HepG2 (cell line): Measurements from ENCODE around the gene CCNF. TPM values are rescaled to one million over a fixed set of nuclear protein-coding genes. Genes with fewer than 3 reads are reported as not detected.
A peak's percentile ranks its signal among the peaks of the same experiment; 100 is the strongest.

Experiments
- CREB1 ChIP-seq, 2 experiments: fragments of 450-650 bp in 1 of 2; IDR thresholded peaks; 2 replicates each; pipeline ENCODE4 v1.6.1; 2016 to 2017; ENCODE audit warnings: control low read depth in 1 of 2, mild to moderate bottlenecking in 1 of 2, missing compliant biosample characterization in 1 of 2, missing genetic modification characterization in 1 of 2
- IRF9 ChIP-seq: sonication (generic); formaldehyde crosslinking; IDR thresholded peaks from 2 replicates; pipeline ENCODE4 v1.8.0; 2022; ENCODE audit warnings: missing genetic modification reagents, mild to moderate bottlenecking, borderline replicate concordance
- KLF11 ChIP-seq: IDR thresholded peaks from 2 replicates; pipeline ENCODE4 v1.6.1; 2016; ENCODE audit warnings: missing compliant biosample characterization
- MAZ ChIP-seq, 2 experiments: sonication (generic) in 1 of 2; formaldehyde crosslinking in 1 of 2; IDR thresholded peaks; 2 replicates each; pipeline versions ENCODE4 v1.5.0 to v1.6.1; 2012 to 2020; ENCODE audit warnings: low read depth in 2 of 2, mild to moderate bottlenecking in 2 of 2, borderline replicate concordance in 1 of 2, improper control_type of control experiment in 1 of 2, low read length in 1 of 2, missing genetic modification reagents in 1 of 2, moderate library complexity in 1 of 2
- MXI1 ChIP-seq: IDR thresholded peaks from 3 replicates; pipeline ENCODE4 v1.6.1; 2012; ENCODE audit warnings: low read depth, low read length, inconsistent platforms, borderline replicate concordance
- NFKB2 ChIP-seq: sonication (generic); formaldehyde crosslinking; IDR thresholded peaks from 2 replicates; pipeline ENCODE4 v1.4.0; 2020; ENCODE audit warnings: missing genetic modification reagents, borderline replicate concordance
- PBX2 ChIP-seq: IDR thresholded peaks from 2 replicates; pipeline ENCODE4 v1.6.1; 2016; ENCODE audit warnings: control low read depth
- REXO4 ChIP-seq: sonication (generic); formaldehyde crosslinking; IDR thresholded peaks from 2 replicates; pipeline ENCODE4 v1.8.0; 2022; ENCODE audit warnings: missing genetic modification reagents, mild to moderate bottlenecking, borderline replicate concordance
- SRSF9 ChIP-seq: fragments of 200-400 bp; formaldehyde crosslinking; IDR thresholded peaks from 2 replicates; pipeline ENCODE4 v1.6.1; 2018; ENCODE audit warnings: borderline replicate concordance, mild to moderate bottlenecking, low read depth, low read length; ENCODE audit not compliant: insufficient read depth, poor library complexity, severe bottlenecking
- TCF12 ChIP-seq, 2 experiments: fragments of 450-650 bp in 1 of 2; sonication (generic) in 1 of 2; formaldehyde crosslinking in 1 of 2; IDR thresholded peaks; 2 replicates each; pipeline versions ENCODE4 v1.6.1 to v1.8.0; 2017 to 2022; ENCODE audit warnings: antibody characterized with exemption in 1 of 2, mild to moderate bottlenecking in 1 of 2, missing genetic modification reagents in 1 of 2, moderate library complexity in 1 of 2
- TFDP2 ChIP-seq: sonication (generic); formaldehyde crosslinking; IDR thresholded peaks from 2 replicates; pipeline ENCODE4 v1.4.0; 2020; ENCODE audit warnings: missing genetic modification reagents
- TIGD3 ChIP-seq: sonication (generic); formaldehyde crosslinking; IDR thresholded peaks from 2 replicates; pipeline ENCODE4 v1.5.1; 2020; ENCODE audit warnings: mild to moderate bottlenecking, missing genetic modification reagents, borderline replicate concordance
- TRIM22 ChIP-seq: fragments of 450-650 bp; IDR thresholded peaks from 2 replicates; pipeline ENCODE4 v1.6.1; 2017
- XRCC5 ChIP-seq: fragments of 200-400 bp; formaldehyde crosslinking; optimal IDR thresholded peaks from 2 replicates; pipeline ENCODE3; 2017; ENCODE audit warnings: mild to moderate bottlenecking, low read length
- ZHX1 ChIP-seq: sonication (generic); formaldehyde crosslinking; IDR thresholded peaks from 2 replicates; pipeline ENCODE4 v1.8.1; 2022; ENCODE audit warnings: low read depth, mild to moderate bottlenecking, missing genetic modification reagents
- ZNF207 ChIP-seq: fragments of 450-650 bp; IDR thresholded peaks from 2 replicates; pipeline ENCODE4 v1.6.1; 2016; ENCODE audit warnings: antibody characterized with exemption, borderline replicate concordance
- ZNF777 ChIP-seq: sonication (generic); formaldehyde crosslinking; IDR thresholded peaks from 2 replicates; pipeline ENCODE4 v1.4.0; 2020; ENCODE audit warnings: missing genetic modification reagents
- polyA plus RNA-seq, 8 experiments: library from polyadenylated mRNA; depleted of rRNA in 3 of 8; stranded (reverse) in 7 of 8; unstranded in 1 of 8; fragments of >200 nt; fragmentation: Illumina TruSeq in 4 of 8; extraction: Trizol in 4 of 8; gene quantifications; 2 replicates each; pipeline versions ENCODE4 v1.2.1 to v1.2.3, GENCODE V29; 2011 to 2016; ENCODE audit warnings: low read depth in 4 of 8, missing spikeins in 1 of 8, mixed read lengths in 1 of 8; ENCODE audit not compliant: insufficient read depth in 1 of 8
- total RNA-seq, 5 experiments: library from RNA; depleted of rRNA; stranded (reverse); fragments of >200 nt; fragmentation: Illumina TruSeq; extraction: Trizol; gene quantifications; 2 replicates each; pipeline ENCODE4 v1.2.3, GENCODE V29; 2016; ENCODE audit warnings: low read depth in 1 of 5

The CCNF gene
- total and polyA plus RNA-seq, 2 of the 13 experiments (the other 11 are each of a cell fraction or from before 2014, with no cell fraction given): 6.4 to 22.8 TPM

GRCh38 chr16:2475413-2476344, 46.4 kb downstream of the CCNF start (continued):
- TF ChIP-seq TIGD3 (CRISPR knock-in tag): no peak
- TF ChIP-seq TCF12 (IDR thresholded peaks at IDR 0.05): no peak
- TF ChIP-seq TCF12 (CRISPR knock-in tag; IDR thresholded peaks at IDR 0.05): no peak
- no peak for TF ChIP-seq SRSF9
- no peak for TF ChIP-seq REXO4 (CRISPR knock-in tag)
- TF ChIP-seq TRIM22: no peak
- TF ChIP-seq MXI1: no peak
- TF ChIP-seq XRCC5: no peak
- TF ChIP-seq TFDP2: no peak
- TF ChIP-seq NFKB2: peak; percentile 51; the same call in 1 of the 2 replicates
- TF ChIP-seq PBX2: no peak
- TF ChIP-seq KLF11 (CRISPR knock-in tag): no peak
- TF ChIP-seq MAZ (IDR thresholded peaks at IDR 0.05; ENCODE audit: borderline replicate concordance, low read depth, low read length): no peak
- TF ChIP-seq MAZ (CRISPR knock-in tag; IDR thresholded peaks at IDR 0.05; ENCODE audit: low read depth): no peak
- TF ChIP-seq ZHX1: no peak
- no peak for TF ChIP-seq ZNF777 (CRISPR knock-in tag)
- no peak for TF ChIP-seq ZNF207
- no peak for TF ChIP-seq CREB1 (IDR thresholded peaks at IDR 0.05)
- TF ChIP-seq CREB1 (CRISPR knock-in tag; IDR thresholded peaks at IDR 0.05): no peak
- TF ChIP-seq IRF9 (CRISPR knock-in tag): no peak
